ENCODE data around the gene LSM5.

The LSM5 gene

DNA sequence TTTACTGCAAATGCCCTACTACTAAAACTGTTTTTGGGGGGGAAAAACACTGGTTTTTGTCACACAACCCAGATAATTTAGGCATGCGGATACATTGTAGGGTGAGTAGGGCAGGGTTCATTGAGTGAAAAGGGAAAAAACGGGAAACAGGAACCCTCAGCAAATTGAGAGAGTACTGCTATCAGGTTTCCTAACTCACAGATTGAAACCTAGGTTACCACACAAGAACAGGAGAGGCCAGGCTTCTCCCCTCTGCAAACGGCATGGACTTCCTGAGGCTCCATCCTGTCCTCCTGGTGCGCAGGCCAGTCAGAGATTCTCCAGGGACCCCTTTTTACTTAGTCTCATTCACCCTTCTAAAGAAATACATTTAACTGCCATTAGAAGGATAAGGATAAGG is 35.7 kb upstream of the LSM5 start:
- no peak for TF ChIP-seq CTCF (IDR thresholded peaks at IDR 0.05; ENCODE audit: insufficient read depth, low read length, poor library complexity, severe bottlenecking)
- no peak for DNase-seq (ENCODE audit: extremely low read depth, insufficient read length)
- H3K4me3 ChIP-seq (replicated peaks; ENCODE audit: low read depth, low read length) = no peak overlapping the region
- no peaks in the 10 kb centered on the region; the same call in 1 of the 2 replicates for H3K36me3 ChIP-seq (ENCODE audit: control insufficient read depth, insufficient read depth, low read length)
- no peaks in the 10 kb centered on the region for H3K27me3 ChIP-seq (replicated peaks; ENCODE audit: control insufficient read depth, insufficient read depth, low read length)

DNA sequence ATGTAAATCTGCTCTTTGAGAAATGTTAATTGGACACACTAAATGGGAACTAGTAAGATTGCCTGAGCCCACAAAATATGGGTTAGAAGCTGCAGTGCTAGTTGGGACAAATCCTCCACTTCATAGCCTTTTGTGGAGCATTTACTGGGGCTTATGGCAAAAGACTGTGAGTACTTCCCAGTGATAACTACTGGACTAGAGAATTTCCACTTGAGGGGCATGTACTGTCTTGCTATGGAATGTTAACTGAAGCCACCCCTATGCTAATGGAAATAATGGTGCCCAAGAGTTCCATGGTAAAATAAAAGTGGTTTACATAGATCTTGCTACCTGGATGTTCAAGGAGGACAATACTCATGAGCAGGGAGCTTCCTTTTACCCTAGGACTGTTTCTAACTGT is 34.5 kb upstream of the LSM5 start:
- no peak for DNase-seq (ENCODE audit: extremely low read depth, insufficient read length)
- Histone ChIP-seq H3K36me3 (ENCODE audit: control insufficient read depth, insufficient read depth, low read length) (no peaks in the 10 kb centered on the region; the same call in 1 of the 2 replicates), H3K4me3 (replicated peaks; ENCODE audit: low read depth, low read length) (no peak overlapping the region), H3K27me3 (replicated peaks; ENCODE audit: control insufficient read depth, insufficient read depth, low read length) (no peaks in the 10 kb centered on the region)
- TF ChIP-seq CTCF (IDR thresholded peaks at IDR 0.05; ENCODE audit: insufficient read depth, low read length, poor library complexity, severe bottlenecking) = no peak

GRCh38 chr7:32522746-32523530 is 32.8 kb upstream of the LSM5 start:
- no peaks in the 10 kb centered on the region; the same call in 1 of the 2 replicates for H3K36me3 ChIP-seq (ENCODE audit: control insufficient read depth, insufficient read depth, low read length)
- DNase-seq (ENCODE audit: extremely low read depth, insufficient read length) = no peak
- no peak overlapping the region for H3K4me3 ChIP-seq (replicated peaks; ENCODE audit: low read depth, low read length)
- no peaks in the 10 kb centered on the region for H3K27me3 ChIP-seq (replicated peaks; ENCODE audit: control insufficient read depth, insufficient read depth, low read length)
- no peak for TF ChIP-seq CTCF (IDR thresholded peaks at IDR 0.05; ENCODE audit: insufficient read depth, low read length, poor library complexity, severe bottlenecking)

DNA sequence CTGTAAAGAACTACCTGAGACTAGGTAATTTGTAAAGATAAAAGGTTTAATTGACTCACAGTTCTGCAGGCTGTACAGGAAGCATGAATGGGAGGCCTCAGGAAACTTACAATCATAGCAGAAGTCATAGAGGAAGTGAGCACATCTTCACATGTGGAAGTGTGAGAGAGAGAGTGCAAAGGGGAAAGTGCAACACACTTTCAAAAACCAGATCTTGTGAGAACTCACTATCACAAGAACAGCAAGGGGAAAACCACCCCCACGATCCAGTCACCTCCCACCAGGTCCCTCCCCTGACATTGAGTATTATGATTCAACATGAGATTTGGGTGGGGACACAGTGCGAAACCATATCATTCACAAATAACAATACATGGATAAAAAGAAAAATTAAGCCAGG is 29.6 kb upstream of the LSM5 start:
- no peak for TF ChIP-seq CTCF (IDR thresholded peaks at IDR 0.05; ENCODE audit: insufficient read depth, low read length, poor library complexity, severe bottlenecking)
- Histone ChIP-seq H3K27me3 (replicated peaks; ENCODE audit: control insufficient read depth, insufficient read depth, low read length) (no peaks in the 10 kb centered on the region), H3K4me3 (replicated peaks; ENCODE audit: low read depth, low read length) (no peak overlapping the region), H3K36me3 (ENCODE audit: control insufficient read depth, insufficient read depth, low read length) (no peaks in the 10 kb centered on the region; the same call in 1 of the 2 replicates)
- no peak for DNase-seq (ENCODE audit: extremely low read depth, insufficient read length)

DNA sequence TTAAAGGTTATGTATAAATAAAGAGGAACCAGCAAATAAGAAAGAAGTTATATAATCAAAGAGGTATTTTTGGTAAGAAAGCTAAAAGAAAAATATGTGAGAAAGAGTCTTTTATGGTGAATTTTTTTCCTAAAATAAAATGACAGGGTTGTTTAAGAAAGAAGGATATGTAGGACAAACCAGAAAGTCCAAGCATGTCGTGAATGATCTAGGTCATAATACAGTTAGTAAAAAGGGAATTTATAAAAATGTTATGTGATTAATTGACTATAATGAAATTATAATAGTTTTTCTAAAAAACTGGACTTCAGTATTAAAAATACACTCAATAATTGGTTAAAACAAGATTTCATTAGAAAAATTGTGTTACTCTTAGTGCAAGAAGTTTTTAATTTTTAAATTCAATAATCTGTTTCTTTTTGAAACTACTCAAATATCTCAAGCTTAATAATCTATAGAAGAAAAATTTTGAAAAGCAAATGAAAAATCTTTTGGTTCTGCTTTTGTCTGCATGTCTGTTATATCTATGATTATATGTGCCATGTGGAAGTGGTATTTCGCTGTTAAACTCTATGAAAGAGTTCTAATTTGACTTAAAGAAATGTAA is 28.5 kb upstream of the LSM5 start:
- Histone ChIP-seq H3K4me3 (replicated peaks; ENCODE audit: low read depth, low read length) (no peak overlapping the region), H3K27me3 (replicated peaks; ENCODE audit: control insufficient read depth, insufficient read depth, low read length) (no peaks in the 10 kb centered on the region), H3K36me3 (ENCODE audit: control insufficient read depth, insufficient read depth, low read length) (no peaks in the 10 kb centered on the region; the same call in 1 of the 2 replicates)
- no peak for DNase-seq (ENCODE audit: extremely low read depth, insufficient read length)
- TF ChIP-seq CTCF (IDR thresholded peaks at IDR 0.05; ENCODE audit: insufficient read depth, low read length, poor library complexity, severe bottlenecking) = no peak

All from GM06990 (cell line).